AG04450 (cell line): Measurements from ENCODE around the gene HOXA2. TPM values are rescaled to one million over a fixed set of nuclear protein-coding genes. Genes with fewer than 3 reads are reported as not detected.
A peak's percentile ranks its signal among the peaks of the same experiment; 100 is the strongest.

Experiments
- CTCF ChIA-PET: fragments of 300-600, 350-600 bp; formaldehyde crosslinking; extraction: SDS; loops from one replicate; lab custom pipeline; 2022; ENCODE audit warnings: antibody characterized with exemption, inconsistent platforms; lab: Charles Lee
- POLR2A ChIA-PET: fragments of 350-600 bp; formaldehyde crosslinking; extraction: SDS; loops from one replicate; lab custom pipeline; 2021; ENCODE audit warnings: antibody characterized with exemption, inconsistent platforms; lab: Yijun Ruan, JAX
- DNase-seq: peaks from one replicate; pipeline ENCODE4 v3.0.0-alpha.2; 2011; ENCODE audit warnings: low read depth, low spot score
- H3K27ac ChIP-seq: one replicate; pipeline ENCODE4 v1.5.1; 2012; ENCODE audit warnings: low read depth, low read length, control low read depth
- H3K27me3 ChIP-seq: one replicate; pipeline ENCODE4 v1.6.0; 2012; ENCODE audit warnings: low read length; ENCODE audit not compliant: control insufficient read depth, insufficient read depth
- H3K4me3 ChIP-seq: 2 replicates; pipeline ENCODE4 v1.5.1; 2011; ENCODE audit warnings: mild to moderate bottlenecking, low read depth, low read length, control low read depth
- H3K9me3 ChIP-seq: 2 replicates; pipeline ENCODE4 v1.5.1; 2012; ENCODE audit warnings: low read length; ENCODE audit not compliant: control insufficient read depth, insufficient read depth
- CTCF ChIP-seq: IDR thresholded peaks from 2 replicates; pipeline ENCODE4 v1.5.1; 2011; ENCODE audit warnings: low read depth, low read length, control low read depth, inconsistent platforms
- polyA plus RNA-seq: library from polyadenylated mRNA; depleted of rRNA; stranded (reverse); fragments of >200 nt; gene quantifications from 2 replicates; pipeline ENCODE4 v1.2.3, GENCODE V29; 2011

Gene HOXA2
- polyA plus RNA-seq, 1 experiment, result 4.1 TPM

DNA sequence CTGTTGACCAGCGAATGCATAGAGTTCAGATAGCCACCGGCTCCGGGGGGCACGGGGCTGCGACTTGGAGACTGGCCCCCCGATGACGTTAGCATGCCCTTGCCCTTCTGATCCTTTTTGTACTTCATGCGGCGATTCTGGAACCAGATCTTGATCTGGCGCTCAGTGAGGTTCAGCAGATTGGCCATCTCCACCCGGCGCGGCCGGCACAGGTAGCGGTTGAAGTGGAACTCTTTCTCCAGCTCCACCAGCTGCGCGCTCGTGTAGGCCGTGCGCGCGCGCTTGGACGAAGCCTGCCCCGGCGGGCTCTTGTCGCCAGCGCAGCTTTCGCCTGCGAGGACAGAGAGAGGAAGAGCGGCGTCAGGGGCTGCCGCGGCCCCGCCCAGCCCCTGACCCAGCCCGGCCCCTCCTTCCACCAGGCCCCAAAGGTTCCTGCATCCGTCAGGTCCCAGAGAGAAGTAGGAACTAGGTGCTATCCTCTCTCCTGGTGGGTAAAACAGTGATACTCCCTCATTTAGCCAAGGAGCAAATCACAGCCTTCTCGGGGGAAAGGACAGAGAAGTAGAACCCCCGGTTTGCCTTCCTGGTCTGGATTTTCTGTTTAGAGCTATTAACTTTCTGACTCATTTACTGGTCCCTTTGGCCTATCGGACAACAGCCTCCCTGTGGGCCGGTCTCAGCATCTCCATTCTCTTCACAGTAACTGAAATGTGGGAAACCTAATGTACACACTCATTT, 6.1 kb upstream of the HOXA2 start:
- H3K4me3 ChIP-seq, result peak overlapping the region; percentile 54
- POLR2A ChIA-PET, result interaction anchor here (0.6 to 2.0 kb wide), 9 partner anchors 10 to 914 kb away, joined by 3 to 21 read pairs (median 7); no protein-coding TSS in a partner anchor

DNA sequence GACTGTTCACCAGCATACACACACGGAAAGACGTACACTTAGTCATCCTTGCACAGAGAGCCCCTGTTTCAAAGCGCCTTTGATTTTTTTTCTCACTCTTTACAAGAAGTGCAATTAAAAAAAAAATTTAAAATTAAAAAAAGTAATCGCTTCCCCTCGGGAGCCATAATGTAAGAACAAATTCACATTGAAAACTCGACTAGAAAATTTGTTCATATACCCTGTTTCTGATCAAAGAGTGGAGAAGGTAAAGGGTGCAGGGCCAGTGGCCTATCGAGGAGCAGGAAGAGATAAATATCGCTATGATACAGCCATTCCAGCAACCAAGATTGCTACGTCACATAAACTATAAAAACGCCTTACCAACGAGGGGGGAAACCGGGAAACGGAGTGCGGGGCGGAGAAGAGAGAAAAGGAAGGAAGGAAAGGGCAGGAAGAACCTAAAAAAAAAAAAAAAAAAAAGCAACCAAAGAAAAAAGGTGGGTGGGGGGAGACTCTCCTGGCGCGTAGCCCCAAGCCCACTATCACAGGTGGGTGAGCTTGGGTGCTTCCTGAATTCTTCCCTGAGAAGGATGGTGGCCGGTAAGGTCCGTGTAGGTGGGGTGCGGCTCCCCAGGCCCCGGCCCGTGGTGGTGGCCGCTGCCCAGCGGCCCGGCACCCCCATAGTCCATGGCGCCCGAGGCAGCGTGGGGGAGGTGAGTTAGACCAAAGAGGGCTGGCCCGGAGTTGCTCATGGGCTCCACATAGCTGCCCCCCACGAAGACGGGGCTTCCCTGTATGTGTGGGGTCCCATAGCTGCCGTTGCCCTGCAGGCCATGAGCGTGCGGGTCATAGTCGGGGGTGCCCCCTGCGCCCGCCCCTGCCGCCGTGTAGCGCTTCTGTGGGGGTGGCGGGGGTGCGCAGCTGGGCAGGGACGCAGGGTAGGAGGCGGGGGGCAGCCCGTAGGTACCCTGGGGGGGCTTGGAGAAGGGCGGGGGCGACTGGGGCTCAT, 5.2 kb upstream of the HOXA2 start:
- H3K4me3 ChIP-seq, result peak overlapping the region; percentile 54
- no peaks in the 10 kb centered on the region for H3K9me3 ChIP-seq
- H3K27ac ChIP-seq, result peak overlapping the region; percentile 95
- TF ChIP-seq CTCF, result no peak
- DNase-seq, result no peak
- CTCF ChIA-PET, result interaction anchor here (0.6 to 3.8 kb wide), 5 partner anchors 11 to 385 kb away, joined by 3 to 18 read pairs (median 7); no protein-coding TSS in a partner anchor
- H3K27me3 ChIP-seq, result no peaks in the 10 kb centered on the region
- POLR2A ChIA-PET, result interaction anchor here (1.2 to 3.3 kb wide), 8 partner anchors 9 to 37 kb away, joined by 4 to 21 read pairs (median 12); partner anchors contain the start of gene HOXA5

More for the DNA sequence above, 6.1 kb upstream of the HOXA2 start:
- CTCF ChIA-PET, result interaction anchor here (0.6 to 3.8 kb wide), 8 partner anchors 10 to 385 kb away, joined by 3 to 18 read pairs (median 6); no protein-coding TSS in a partner anchor
- H3K27ac ChIP-seq, result peak overlapping the region; percentile 95
- no peak for TF ChIP-seq CTCF
- DNase-seq, result no peak
- H3K27me3 ChIP-seq, result no peaks in the 10 kb centered on the region
- no peaks in the 10 kb centered on the region for H3K9me3 ChIP-seq

GRCh38 chr7:27106901-27107240, 4.4 kb upstream of the HOXA2 start:
- POLR2A ChIA-PET, result interaction anchor here (1.1 to 3.3 kb wide), 6 partner anchors 10 to 37 kb away, joined by 3 to 21 read pairs (median 8); partner anchors contain the start of gene HOXA5
- no peak for TF ChIP-seq CTCF
- CTCF ChIA-PET, result interaction anchor here (2.5 kb wide), 1 partner anchor 43 kb away, joined by 9 read pairs; no protein-coding TSS in a partner anchor
- Histone ChIP-seq H3K9me3 (no peaks in the 10 kb centered on the region), H3K27me3 (no peaks in the 10 kb centered on the region), H3K4me3 (peak overlapping the region; percentile 52), H3K27ac (peak overlapping the region; percentile 89)
- DNase-seq, result no peak

GRCh38 chr7:27106181-27106900, 3.9 kb upstream of the HOXA2 start:
- Histone ChIP-seq H3K27me3 (no peaks in the 10 kb centered on the region), H3K27ac (peak overlapping the region; percentile 89), H3K4me3 (peak overlapping the region; percentile 52), H3K9me3 (no peaks in the 10 kb centered on the region)
- no peak for DNase-seq
- POLR2A ChIA-PET, result interaction anchor here (1.1 to 3.3 kb wide), 7 partner anchors 9 to 38 kb away, joined by 3 to 21 read pairs (median 9); partner anchors contain the start of gene HOXA5
- CTCF ChIA-PET, result interaction anchor here (1.5 to 2.6 kb wide), 5 partner anchors 35 to 252 kb away, joined by 5 to 26 read pairs (median 9); partner anchors contain the start of gene HOXA5
- no peak for TF ChIP-seq CTCF
